Memory B cell (primary cell): Measurements from ENCODE around the gene NUP62CL.

Experiments
- ATAC-seq: fragments of 150-1000 bp; cut with Tn5 transposase; 2 replicates; pipeline ENCODE4 v1.10.0; 2021; ENCODE audit warnings: low read depth, mild to moderate bottlenecking, moderate library complexity
- DNase-seq, 2 donors: peaks; one replicate each; pipeline ENCODE4 v3.0.0; 2022; ENCODE audit warnings: low spot score in 2 of 2
- H3K27ac Mint-ChIP-seq: one replicate; pipeline ENCODE4 v1.8.0; 2022; ENCODE audit warnings: mild to moderate bottlenecking, moderate library complexity, mixed read lengths
- H3K27me3 Mint-ChIP-seq: one replicate; pipeline ENCODE4 v1.8.0; 2022; ENCODE audit warnings: mixed read lengths
- H3K36me3 Mint-ChIP-seq: one replicate; pipeline ENCODE4 v1.8.0; 2022; ENCODE audit warnings: mild to moderate bottlenecking, mixed read lengths
- H3K4me1 Mint-ChIP-seq: one replicate; pipeline ENCODE4 v1.8.0; 2022; ENCODE audit warnings: mixed read lengths
- H3K4me3 Mint-ChIP-seq: one replicate; pipeline ENCODE4 v1.8.0; 2022; ENCODE audit warnings: mild to moderate bottlenecking, moderate library complexity, mixed read lengths
- H3K9me3 Mint-ChIP-seq: one replicate; pipeline ENCODE4 v1.8.0; 2022; ENCODE audit warnings: mixed read lengths

NUP62CL gene

GRCh38 chrX:107107459-107107858 is 98.8 kb downstream of the NUP62CL start:
- ATAC-seq, result no peak
- H3K27ac Mint-ChIP-seq, result no peak overlapping the region
- H3K9me3 Mint-ChIP-seq, result no peaks in the 10 kb centered on the region

GRCh38 chrX:107102980-107103379 is 103.3 kb downstream of the NUP62CL start:
- H3K4me3 Mint-ChIP-seq, result no peak overlapping the region
- DNase-seq (no peak), ATAC-seq (no peak)
- H3K9me3 Mint-ChIP-seq, result no peaks in the 10 kb centered on the region
- H3K27me3 Mint-ChIP-seq, result no peaks in the 10 kb centered on the region
- H3K27ac Mint-ChIP-seq, result no peak overlapping the region
- peaks cover 26% of the 10 kb centered on the region for H3K36me3 Mint-ChIP-seq
- peaks cover 8% of the 10 kb centered on the region for H3K4me1 Mint-ChIP-seq

More at GRCh38 chrX:107107459-107107858, 98.8 kb downstream of the NUP62CL start:
- no peaks in the 10 kb centered on the region for H3K27me3 Mint-ChIP-seq
- no peak for DNase-seq
- H3K4me1 Mint-ChIP-seq, result peaks cover 10% of the 10 kb centered on the region
- no peak overlapping the region for H3K4me3 Mint-ChIP-seq
- H3K36me3 Mint-ChIP-seq, result peaks cover 16% of the 10 kb centered on the region

GRCh38 chrX:107076158-107076557 is 130.1 kb downstream of the NUP62CL start:
- DNase-seq, result no peak
- Mint-ChIP-seq H3K4me3 (no peak overlapping the region), H3K27ac (no peak overlapping the region)

More at GRCh38 chrX:107076158-107076557, 130.1 kb downstream of the NUP62CL start:
- Mint-ChIP-seq H3K36me3 (peaks cover 19% of the 10 kb centered on the region), H3K4me1 (no peaks in the 10 kb centered on the region), H3K27me3 (no peaks in the 10 kb centered on the region), H3K9me3 (peaks cover 7% of the 10 kb centered on the region)
- no peak for ATAC-seq
